GM23338 (cell line): ENCODE measurements around the gene SLC22A17.

Source experiments
- CREB1 ChIP-seq: fragments of 250-450 bp; sonication (Bioruptor Pico); IDR thresholded peaks from 2 replicates; pipeline ENCODE4 v1.5.0; 2020; ENCODE audit warnings: low read depth, mild to moderate bottlenecking, moderate library complexity
- CTCF ChIP-seq, 2 experiments: fragments of 200-600 bp in 1 of 2; sonication (generic) in 1 of 2; conservative IDR thresholded peaks; 2 replicates each; pipeline versions ENCODE4 v1.5.1 to v1.6.1; 2016 to 2017; ENCODE audit warnings: antibody characterized with exemption in 2 of 2, low read depth in 2 of 2, mild to moderate bottlenecking in 2 of 2, moderate library complexity in 1 of 2
- EZH2 ChIP-seq: fragments of 200-600 bp; sonication (generic); IDR thresholded peaks from one replicate; pipeline ENCODE4 v1.8.0; 2017; ENCODE audit warnings: antibody characterized with exemption, mild to moderate bottlenecking, low read depth; ENCODE audit not compliant: unreplicated experiment
- EZH2phosphoT487 ChIP-seq: fragments of 200-600 bp; sonication (generic); IDR thresholded peaks from one replicate; pipeline ENCODE4 v1.8.1; 2018; ENCODE audit warnings: antibody characterized with exemption; ENCODE audit not compliant: unreplicated experiment
- POLR2AphosphoS5 ChIP-seq: IDR thresholded peaks from 2 replicates; pipeline ENCODE4 v1.6.1; 2016; ENCODE audit warnings: antibody characterized with exemption, low read depth
- REST ChIP-seq: IDR thresholded peaks from one replicate; pipeline ENCODE4 v1.6.1; 2018; ENCODE audit warnings: antibody characterized with exemption; ENCODE audit not compliant: unreplicated experiment
- ZNF114 ChIP-seq: fragments of 250-450 bp; sonication (Bioruptor Pico); IDR thresholded peaks from 2 replicates; pipeline ENCODE4 v1.5.0; 2020; ENCODE audit warnings: mild to moderate bottlenecking, moderate library complexity
- ZNF331 ChIP-seq: fragments of 250-450 bp; sonication (Bioruptor Pico); IDR thresholded peaks from 2 replicates; pipeline ENCODE4 v1.5.0; 2020; ENCODE audit warnings: low read depth, mild to moderate bottlenecking, moderate library complexity

- TF ChIP-seq CTCF (conservative IDR thresholded peaks at IDR 0.05; ENCODE audit: low read depth in 2 of 2), result no peak
- TF ChIP-seq POLR2AphosphoS5, result no peak
- no peak for TF ChIP-seq REST
- TF ChIP-seq CREB1 (CRISPR knock-in tag), result no peak
- TF ChIP-seq ZNF331 (CRISPR knock-in tag), result no peak
- no peak for TF ChIP-seq EZH2phosphoT487
- no peak for TF ChIP-seq ZNF114 (CRISPR knock-in tag)
- no peak for TF ChIP-seq EZH2
These were observed 35.5 kb upstream of the SLC22A17 start for GRCh38 chr14:23387916-23388882.
